Smooth muscle cell (in vitro differentiated cells): Measurements from ENCODE around the gene PPL. TPM values are rescaled to one million over a fixed set of nuclear protein-coding genes. Genes with fewer than 3 reads are reported as not detected.

ENCODE experiments used
- DNase-seq: peaks from one replicate; lab custom pipeline; 2025; ENCODE audit not compliant: unreplicated experiment; lab: John Stamatoyannopoulos, UW
- H2AFZ ChIP-seq: fragments of 200-600 bp; sonication (generic); 2 replicates; pipeline ENCODE4 v1.6.0; 2016; ENCODE audit warnings: antibody characterized with exemption, low read depth, mild to moderate bottlenecking
- H3F3A ChIP-seq: fragments of 200-600 bp; sonication (generic); 2 replicates; pipeline ENCODE4 v1.6.0; 2017; ENCODE audit warnings: antibody characterized with exemption, low read depth
- H3K27ac ChIP-seq: fragments of 200-600 bp; sonication (generic); 2 replicates; pipeline ENCODE4 v1.5.1; 2016; ENCODE audit warnings: low read depth, mild to moderate bottlenecking
- H3K27me3 ChIP-seq: fragments of 200-600 bp; sonication (generic); 2 replicates; pipeline ENCODE4 v1.6.1; 2016; ENCODE audit warnings: low read depth, mild to moderate bottlenecking
- H3K36me3 ChIP-seq: fragments of 200-600 bp; sonication (generic); 2 replicates; pipeline ENCODE4 v1.5.1; 2016; ENCODE audit warnings: low read depth
- H3K4me1 ChIP-seq: fragments of 200-600 bp; sonication (generic); 2 replicates; pipeline ENCODE4 v1.5.1; 2016; ENCODE audit warnings: low read depth
- H3K4me2 ChIP-seq: fragments of 200-600 bp; sonication (generic); 2 replicates; pipeline ENCODE4 v1.6.0; 2016; ENCODE audit warnings: mild to moderate bottlenecking
- H3K4me3 ChIP-seq: fragments of 200-600 bp; sonication (generic); 2 replicates; pipeline ENCODE4 v1.5.1; 2016; ENCODE audit warnings: mild to moderate bottlenecking
- H3K79me2 ChIP-seq: fragments of 200-600 bp; sonication (generic); 2 replicates; pipeline ENCODE4 v1.6.0; 2016; ENCODE audit warnings: low read depth, mild to moderate bottlenecking
- H3K9ac ChIP-seq: fragments of 200-600 bp; sonication (generic); 2 replicates; pipeline ENCODE4 v1.6.0; 2016; ENCODE audit warnings: low read depth
- H3K9me3 ChIP-seq: fragments of 200-600 bp; sonication (generic); replicated peaks from 2 replicates; pipeline ENCODE4 v1.5.1; 2016; ENCODE audit warnings: low read depth
- H4K20me1 ChIP-seq: fragments of 200-600 bp; sonication (generic); 2 replicates; pipeline ENCODE4 v1.6.0; 2016; ENCODE audit warnings: low read depth
- WGBS: methylation state at CpG from one replicate; pipeline ENCODE4 v1.1.7; 2016; ENCODE audit warnings: low lambda C conversion rate; 5-methylcytosine and 5-hydroxymethylcytosine counted together
- polyA plus RNA-seq: library from polyadenylated mRNA; unstranded; fragments of >200 nt; fragmentation: Nextera tagmentation; extraction: Ambion mirVana; gene quantifications from 2 replicates; pipeline ENCODE4 v1.2.1, GENCODE V29; 2016
- total RNA-seq: library from RNA; depleted of rRNA; stranded (reverse); fragments of >200 nt; gene quantifications from 2 replicates; pipeline ENCODE4 v1.2.3, GENCODE V29; 2014
- TF ChIP-seq, protein P1 (sequence below): fragments of 200-600 bp; sonication (generic); IDR thresholded peaks from 2 replicates; pipeline ENCODE4 v1.5.1; 2017; ENCODE audit warnings: borderline replicate concordance, mild to moderate bottlenecking, antibody characterized with exemption; ENCODE audit not compliant: insufficient read depth, poor library complexity, severe bottlenecking

PPL gene
- total and polyA plus RNA-seq, 2 experiments from 2014 or later = 3.0 to 7.7 TPM

GRCh38 chr16:4895366-4895765 lies 41.6 kb downstream of the PPL start:
- TF ChIP-seq, protein P1, sequence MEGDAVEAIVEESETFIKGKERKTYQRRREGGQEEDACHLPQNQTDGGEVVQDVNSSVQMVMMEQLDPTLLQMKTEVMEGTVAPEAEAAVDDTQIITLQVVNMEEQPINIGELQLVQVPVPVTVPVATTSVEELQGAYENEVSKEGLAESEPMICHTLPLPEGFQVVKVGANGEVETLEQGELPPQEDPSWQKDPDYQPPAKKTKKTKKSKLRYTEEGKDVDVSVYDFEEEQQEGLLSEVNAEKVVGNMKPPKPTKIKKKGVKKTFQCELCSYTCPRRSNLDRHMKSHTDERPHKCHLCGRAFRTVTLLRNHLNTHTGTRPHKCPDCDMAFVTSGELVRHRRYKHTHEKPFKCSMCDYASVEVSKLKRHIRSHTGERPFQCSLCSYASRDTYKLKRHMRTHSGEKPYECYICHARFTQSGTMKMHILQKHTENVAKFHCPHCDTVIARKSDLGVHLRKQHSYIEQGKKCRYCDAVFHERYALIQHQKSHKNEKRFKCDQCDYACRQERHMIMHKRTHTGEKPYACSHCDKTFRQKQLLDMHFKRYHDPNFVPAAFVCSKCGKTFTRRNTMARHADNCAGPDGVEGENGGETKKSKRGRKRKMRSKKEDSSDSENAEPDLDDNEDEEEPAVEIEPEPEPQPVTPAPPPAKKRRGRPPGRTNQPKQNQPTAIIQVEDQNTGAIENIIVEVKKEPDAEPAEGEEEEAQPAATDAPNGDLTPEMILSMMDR = no peak
- no peaks in the 10 kb centered on the region for H3K79me2 ChIP-seq
- no peak overlapping the region for H3K9ac ChIP-seq
- H3K27me3 ChIP-seq = no peaks in the 10 kb centered on the region
- no peak overlapping the region for H3K4me2 ChIP-seq
- DNase-seq = no peak
- H3K4me3 ChIP-seq = no peak overlapping the region
- no peaks in the 10 kb centered on the region for H3K4me1 ChIP-seq
- H3F3A ChIP-seq = no peaks in the 10 kb centered on the region
- H4K20me1 ChIP-seq = no peaks in the 10 kb centered on the region
- no peaks in the 10 kb centered on the region for H3K36me3 ChIP-seq
- H2AFZ ChIP-seq = no peak overlapping the region
- WGBS = 97% methylated on average over 10 of the region's 13 CpGs
- no peak overlapping the region for H3K27ac ChIP-seq
- no peaks in the 10 kb centered on the region for H3K9me3 ChIP-seq

- H3K9ac ChIP-seq = no peak overlapping the region
- no peaks in the 10 kb centered on the region for H3F3A ChIP-seq
- no peaks in the 10 kb centered on the region for H3K4me1 ChIP-seq
- no peak for DNase-seq
- H3K79me2 ChIP-seq = no peaks in the 10 kb centered on the region
- H3K4me2 ChIP-seq = no peak overlapping the region
- no peak overlapping the region for H3K4me3 ChIP-seq
- no peaks in the 10 kb centered on the region for H3K27me3 ChIP-seq
- no peaks in the 10 kb centered on the region for H4K20me1 ChIP-seq
- H3K27ac ChIP-seq = no peak overlapping the region
- no peak overlapping the region for H2AFZ ChIP-seq
- H3K36me3 ChIP-seq = no peaks in the 10 kb centered on the region
- no peaks in the 10 kb centered on the region for H3K9me3 ChIP-seq
- WGBS = 94% methylated on average over 22 of the region's 22 CpGs
- TF ChIP-seq, protein P1 = no peak
These were observed 42.4 kb downstream of the PPL start for GRCh38 chr16:4894276-4895150.

GRCh38 chr16:4893103-4893862 lies 43.7 kb downstream of the PPL start:
- WGBS = 96% methylated on average over 24 of the region's 26 CpGs
- no peak overlapping the region for H3K4me3 ChIP-seq

More at GRCh38 chr16:4893103-4893862, 43.7 kb downstream of the PPL start:
- Histone ChIP-seq H3K36me3 (no peaks in the 10 kb centered on the region), H3K9ac (no peak overlapping the region), H3K27ac (no peak overlapping the region), H3K27me3 (no peaks in the 10 kb centered on the region), H3K9me3 (no peaks in the 10 kb centered on the region), H3K4me2 (no peak overlapping the region), H4K20me1 (no peaks in the 10 kb centered on the region), H3F3A (no peaks in the 10 kb centered on the region), H2AFZ (no peak overlapping the region), H3K79me2 (no peaks in the 10 kb centered on the region), H3K4me1 (no peaks in the 10 kb centered on the region)
- no peak for DNase-seq
- TF ChIP-seq, protein P1 = no peak
